ENCODE data around the gene SSH2. TPM values are rescaled to one million over a fixed set of nuclear protein-coding genes. Genes with fewer than 3 reads are reported as not detected.
A peak's percentile ranks its signal among the peaks of the same experiment; 100 is the strongest.

SSH2 gene
- total and polyA plus RNA-seq, 7 experiments from 2014 or later: 33.9 to 109 (median 76.2) TPM

DNA sequence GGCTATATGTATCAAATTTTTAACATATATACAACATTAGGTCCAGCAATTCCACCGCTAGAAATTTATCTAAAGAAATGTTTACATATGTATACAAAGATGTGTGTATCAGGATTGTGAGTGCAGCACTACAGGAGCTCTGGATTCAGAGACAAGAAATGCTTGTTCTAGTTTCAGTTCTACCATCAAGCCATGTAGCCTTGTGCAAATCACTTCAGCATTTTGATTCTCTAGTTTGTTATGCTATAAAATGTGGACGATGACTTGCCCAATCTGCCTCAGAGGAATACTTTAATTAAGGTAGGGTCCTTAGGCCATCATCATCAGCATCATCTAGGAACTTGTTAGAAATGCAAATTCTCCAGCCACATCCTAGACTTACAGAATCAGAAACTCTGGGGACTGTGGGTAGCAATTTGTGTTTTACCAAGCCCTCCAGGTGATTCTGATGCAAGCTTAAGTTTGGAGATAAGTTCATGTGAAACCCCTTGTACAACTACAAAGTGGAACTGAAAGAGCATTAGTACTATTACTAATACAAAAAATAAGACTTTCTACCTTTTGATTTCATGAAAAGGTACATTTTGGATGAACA is 176.1 kb downstream of the SSH2 start:
- ChIA-PET POLR2A (interaction anchor here (0.9 to 1.8 kb wide), 2 partner anchors 23 to 55 kb away, joined by 4 to 6 read pairs; no protein-coding TSS in a partner anchor), CTCF (interaction anchor here (2.0 kb wide), 1 partner anchor 31 kb away, joined by 5 read pairs; no protein-coding TSS in a partner anchor)
- DNase-seq (no peak), ATAC-seq (no peak)
- H3K36me3 Mint-ChIP-seq: peaks cover 4 to 19% (median 7%) of the 10 kb centered on the region in 5 donors
- H3K4me3 Mint-ChIP-seq: no peak overlapping the region
- no peaks in the 10 kb centered on the region for H3K9me3 ChIP-seq (ENCODE audit: control insufficient read depth in 2 of 3, low read length in 3 of 3)
- intact Hi-C loops (cut with micrococcal nuclease): no loop called here
- H3K27me3 Mint-ChIP-seq: no peaks in the 10 kb centered on the region
- peak overlapping the region in 3 of 9 donors; percentile 3 to 38 (median 32) for H3K27ac Mint-ChIP-seq
- no peak overlapping the region for H3K27ac ChIP-seq (ENCODE audit: low read depth, low read length)
- peaks cover 21 to 73% (median 49%) of the 10 kb centered on the region in 7 donors for H3K4me1 Mint-ChIP-seq
- peaks cover 12 to 16% of the 10 kb centered on the region in 2 donors for H3K4me1 ChIP-seq (ENCODE audit: control insufficient read depth in 2 of 2, insufficient read depth in 2 of 2, low read length in 2 of 2)
- H3K9me3 Mint-ChIP-seq: no peaks in the 10 kb centered on the region
- peaks cover 0 to 18% (median 10%) of the 10 kb centered on the region in 3 experiments for H3K36me3 ChIP-seq (ENCODE audit: control insufficient read depth in 2 of 3, insufficient read depth in 3 of 3, low read length in 3 of 3)
- no peaks in the 10 kb centered on the region for H3K27me3 ChIP-seq (ENCODE audit: control insufficient read depth in 2 of 2, insufficient read depth in 2 of 2, low read length in 2 of 2)
- H3K4me3 ChIP-seq (ENCODE audit: low read length): no peak overlapping the region

GRCh38 chr17:29749045-29749825 is 180.8 kb downstream of the SSH2 start:
- intact Hi-C loops (cut with micrococcal nuclease): loop anchor here in 1 of 2 donors (1.0 kb wide), 1 partner anchor 11 kb away; no protein-coding TSS in a partner anchor
- POLR2A ChIA-PET: interaction anchor here (0.7 to 3.5 kb wide), 2 partner anchors 11 to 51 kb away, joined by 3 to 14 read pairs; no protein-coding TSS in a partner anchor
- ATAC-seq (no peak), DNase-seq (no peak)
- no peaks in the 10 kb centered on the region for H3K27me3 Mint-ChIP-seq
- H3K9me3 Mint-ChIP-seq: no peaks in the 10 kb centered on the region
- H3K4me1 ChIP-seq (ENCODE audit: control insufficient read depth in 2 of 2, insufficient read depth in 2 of 2, low read length in 2 of 2): peaks cover 3 to 16% of the 10 kb centered on the region in 2 donors
- CTCF ChIA-PET: interaction anchor here (0.7 to 1.8 kb wide), 2 partner anchors 26 to 56 kb away, joined by 3 to 5 read pairs; no protein-coding TSS in a partner anchor
- no peak overlapping the region for H3K4me3 ChIP-seq (ENCODE audit: low read length)
- H3K27ac Mint-ChIP-seq: peak overlapping the region in 5 of 9 donors; percentile 30 to 84 (median 59)
- H3K27ac ChIP-seq (ENCODE audit: low read depth, low read length): no peak overlapping the region
- H3K9me3 ChIP-seq (ENCODE audit: control insufficient read depth in 2 of 3, low read length in 3 of 3): no peaks in the 10 kb centered on the region
- peak overlapping the region in 4 of 10 donors; percentile 17 to 55 (median 40) for H3K4me3 Mint-ChIP-seq
- H3K27me3 ChIP-seq (ENCODE audit: control insufficient read depth in 2 of 2, insufficient read depth in 2 of 2, low read length in 2 of 2): no peaks in the 10 kb centered on the region
- peaks cover 0 to 18% (median 10%) of the 10 kb centered on the region in 3 experiments for H3K36me3 ChIP-seq (ENCODE audit: control insufficient read depth in 2 of 3, insufficient read depth in 3 of 3, low read length in 3 of 3)
- peaks cover 44 to 91% (median 82%) of the 10 kb centered on the region in 7 donors for H3K4me1 Mint-ChIP-seq
- H3K36me3 Mint-ChIP-seq: peaks cover 4 to 15% (median 9%) of the 10 kb centered on the region in 5 donors

- Mint-ChIP-seq H3K27ac (peak overlapping the region in 5 of 9 donors; percentile 25 to 84 (median 39)), H3K4me1 (peaks cover 45 to 94% (median 78%) of the 10 kb centered on the region in 7 donors), H3K27me3 (no peaks in the 10 kb centered on the region), H3K4me3 (peak overlapping the region in 2 of 10 donors; percentile 48 to 55), H3K36me3 (peaks cover 4 to 15% (median 9%) of the 10 kb centered on the region in 5 donors), H3K9me3 (no peaks in the 10 kb centered on the region)
- peaks cover 0 to 11% (median 10%) of the 10 kb centered on the region in 3 experiments for H3K36me3 ChIP-seq (ENCODE audit: control insufficient read depth in 2 of 3, insufficient read depth in 3 of 3, low read length in 3 of 3)
- H3K27ac ChIP-seq (ENCODE audit: low read depth, low read length): no peak overlapping the region
- peaks cover 3 to 16% of the 10 kb centered on the region in 2 donors for H3K4me1 ChIP-seq (ENCODE audit: control insufficient read depth in 2 of 2, insufficient read depth in 2 of 2, low read length in 2 of 2)
- no peak for ATAC-seq
- H3K9me3 ChIP-seq (ENCODE audit: control insufficient read depth in 2 of 3, low read length in 3 of 3): no peaks in the 10 kb centered on the region
- no peak for DNase-seq
- ChIA-PET POLR2A (interaction anchor here (3.5 kb wide), 1 partner anchor 12 kb away, joined by 14 read pairs; no protein-coding TSS in a partner anchor), CTCF (interaction anchor here (0.7 to 1.8 kb wide), 3 partner anchors 25 to 56 kb away, joined by 3 to 5 read pairs (median 3); no protein-coding TSS in a partner anchor)
- H3K4me3 ChIP-seq (ENCODE audit: low read length): no peak overlapping the region
- no peaks in the 10 kb centered on the region for H3K27me3 ChIP-seq (ENCODE audit: control insufficient read depth in 2 of 2, insufficient read depth in 2 of 2, low read length in 2 of 2)
- intact Hi-C loops (cut with micrococcal nuclease): no loop called here
These were observed 181.6 kb downstream of the SSH2 start for GRCh38 chr17:29748400-29748799.

DNA sequence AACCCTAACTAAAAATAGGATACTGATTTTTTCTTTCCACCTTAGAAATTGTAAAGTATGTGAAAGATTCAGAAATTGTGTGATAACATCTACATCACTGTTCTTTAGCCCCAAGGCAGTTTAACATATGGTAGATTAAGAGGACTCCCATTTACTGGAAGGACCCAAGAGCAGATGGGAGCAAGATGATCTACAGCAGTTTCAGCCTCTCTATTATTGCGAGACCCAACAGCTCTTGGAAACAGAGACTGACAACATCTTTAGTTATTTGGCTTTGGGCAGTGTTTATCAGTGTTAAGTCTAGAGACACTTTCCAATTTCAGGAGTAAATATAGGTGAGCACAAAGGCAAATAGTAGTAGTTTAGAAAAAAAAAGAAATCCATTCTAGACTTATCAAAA is 182.4 kb downstream of the SSH2 start:
- Mint-ChIP-seq H3K27ac (peak overlapping the region in 7 of 9 donors; percentile 3 to 84 (median 39)), H3K4me1 (peaks cover 41 to 95% (median 79%) of the 10 kb centered on the region in 7 donors), H3K36me3 (peaks cover 1 to 14% (median 7%) of the 10 kb centered on the region in 5 donors), H3K27me3 (no peaks in the 10 kb centered on the region), H3K4me3 (peak overlapping the region in 6 of 10 donors; percentile 3 to 64 (median 24)), H3K9me3 (no peaks in the 10 kb centered on the region)
- ATAC-seq (no peak), DNase-seq (no peak)
- no peaks in the 10 kb centered on the region for H3K9me3 ChIP-seq (ENCODE audit: control insufficient read depth in 2 of 3, low read length in 3 of 3)
- peaks cover 3 to 18% of the 10 kb centered on the region in 2 donors for H3K4me1 ChIP-seq (ENCODE audit: control insufficient read depth in 2 of 2, insufficient read depth in 2 of 2, low read length in 2 of 2)
- H3K4me3 ChIP-seq (ENCODE audit: low read length): no peak overlapping the region
- no peak overlapping the region for H3K27ac ChIP-seq (ENCODE audit: low read depth, low read length)
- ChIA-PET CTCF (interaction anchor here (1.2 to 1.8 kb wide), 2 partner anchors 25 to 42 kb away, joined by 3 to 5 read pairs; no protein-coding TSS in a partner anchor), POLR2A (interaction anchor here (0.9 to 3.5 kb wide), 2 partner anchors 13 to 18 kb away, joined by 7 to 14 read pairs; no protein-coding TSS in a partner anchor)
- H3K36me3 ChIP-seq (ENCODE audit: control insufficient read depth in 2 of 3, insufficient read depth in 3 of 3, low read length in 3 of 3): peaks cover 0 to 8% (median 4%) of the 10 kb centered on the region in 3 experiments
- H3K27me3 ChIP-seq (ENCODE audit: control insufficient read depth in 2 of 2, insufficient read depth in 2 of 2, low read length in 2 of 2): no peaks in the 10 kb centered on the region
- intact Hi-C loops (cut with micrococcal nuclease): no loop called here

DNA sequence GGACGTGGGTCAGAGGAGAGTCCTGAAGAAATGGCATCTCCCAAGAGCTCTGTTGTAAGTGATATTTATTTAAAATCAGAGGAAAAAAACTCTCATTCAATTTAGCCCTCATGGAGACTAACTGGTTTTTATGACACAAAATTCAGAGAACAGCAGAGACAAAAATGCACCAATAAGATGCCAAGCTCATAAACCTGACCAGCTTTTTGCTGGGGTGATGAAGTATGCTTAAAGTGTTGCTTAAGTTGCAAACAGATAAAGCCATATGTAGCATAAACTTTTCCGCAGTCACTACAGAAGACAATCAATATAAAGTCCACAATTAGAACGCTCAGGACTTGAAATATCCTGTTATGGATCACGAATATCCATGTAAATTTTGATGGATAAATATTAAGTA is 183.4 kb downstream of the SSH2 start:
- H3K27ac Mint-ChIP-seq: peak overlapping the region in 3 of 9 donors; percentile 3 to 84 (median 44)

DNA sequence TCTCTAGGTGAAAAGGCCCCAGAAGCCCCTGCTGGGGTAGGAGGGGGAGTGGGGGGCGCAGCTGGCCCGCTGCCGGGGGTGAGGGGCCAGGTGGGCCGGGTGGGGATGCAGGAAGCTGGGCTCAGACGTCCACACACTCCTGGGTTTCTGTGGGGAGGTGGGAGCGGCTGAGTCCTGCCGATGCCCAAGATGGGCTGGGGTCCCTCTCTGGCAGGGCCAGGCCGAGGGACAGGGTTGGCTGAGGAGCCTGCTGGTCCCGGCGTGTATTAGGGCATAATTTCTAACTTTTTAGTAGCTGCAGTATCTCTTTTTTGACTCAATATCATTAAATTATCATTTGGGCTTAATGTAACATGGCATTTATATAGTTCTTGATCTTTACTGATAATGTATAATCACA is 185.9 kb downstream of the SSH2 start:
- no peaks in the 10 kb centered on the region for H3K27me3 ChIP-seq (ENCODE audit: control insufficient read depth in 2 of 2, insufficient read depth in 2 of 2, low read length in 2 of 2)
- H3K4me3 ChIP-seq (ENCODE audit: low read length): no peak overlapping the region
- no peaks in the 10 kb centered on the region for H3K9me3 ChIP-seq (ENCODE audit: control insufficient read depth in 2 of 3, low read length in 3 of 3)
- peaks cover 52 to 98% (median 86%) of the 10 kb centered on the region in 7 donors for H3K4me1 Mint-ChIP-seq
- CTCF ChIA-PET: no interaction called here
- H3K4me3 Mint-ChIP-seq: no peak overlapping the region
- peaks cover 0 to 2% (median 0%) of the 10 kb centered on the region in 11 donors for H3K9me3 Mint-ChIP-seq
- intact Hi-C loops (cut with micrococcal nuclease): loop anchor here in 1 of 2 donors (5.0 kb wide), 1 partner anchor 37 kb away; no protein-coding TSS in a partner anchor
- H3K36me3 Mint-ChIP-seq: peaks cover 0 to 7% (median 0%) of the 10 kb centered on the region in 5 donors
- no peaks in the 10 kb centered on the region for H3K27me3 Mint-ChIP-seq
- H3K36me3 ChIP-seq (ENCODE audit: control insufficient read depth in 2 of 3, insufficient read depth in 3 of 3, low read length in 3 of 3): peaks cover 0 to 1% (median 0%) of the 10 kb centered on the region in 3 experiments
- no peak for ATAC-seq
- DNase-seq: no peak
- POLR2A ChIA-PET: interaction anchor here (1.2 to 1.9 kb wide), 4 partner anchors 12 to 35 kb away, joined by 3 to 6 read pairs (median 4); no protein-coding TSS in a partner anchor
- peak overlapping the region in 6 of 9 donors; percentile 1 to 84 (median 66) for H3K27ac Mint-ChIP-seq
- H3K27ac ChIP-seq (ENCODE audit: low read depth, low read length): no peak overlapping the region
- peaks cover 15 to 50% of the 10 kb centered on the region in 2 donors for H3K4me1 ChIP-seq (ENCODE audit: control insufficient read depth in 2 of 2, insufficient read depth in 2 of 2, low read length in 2 of 2)

More for the DNA sequence above, 183.4 kb downstream of the SSH2 start:
- Mint-ChIP-seq H3K36me3 (peaks cover 0 to 12% (median 7%) of the 10 kb centered on the region in 5 donors), H3K4me1 (peaks cover 42 to 95% (median 82%) of the 10 kb centered on the region in 7 donors), H3K27me3 (no peaks in the 10 kb centered on the region), H3K4me3 (peak overlapping the region in 2 of 10 donors; percentile 27 to 33), H3K9me3 (peaks cover 0 to under 1% (median 0%) of the 10 kb centered on the region in 11 donors)
- Histone ChIP-seq H3K4me1 (ENCODE audit: control insufficient read depth in 2 of 2, insufficient read depth in 2 of 2, low read length in 2 of 2) (peaks cover 3 to 28% of the 10 kb centered on the region in 2 donors), H3K9me3 (ENCODE audit: control insufficient read depth in 2 of 3, low read length in 3 of 3) (no peaks in the 10 kb centered on the region), H3K27me3 (ENCODE audit: control insufficient read depth in 2 of 2, insufficient read depth in 2 of 2, low read length in 2 of 2) (no peaks in the 10 kb centered on the region), H3K36me3 (ENCODE audit: control insufficient read depth in 2 of 3, insufficient read depth in 3 of 3, low read length in 3 of 3) (peaks cover 0 to 6% (median 4%) of the 10 kb centered on the region in 3 experiments), H3K27ac (ENCODE audit: low read depth, low read length) (no peak overlapping the region), H3K4me3 (ENCODE audit: low read length) (no peak overlapping the region)
- intact Hi-C loops (cut with micrococcal nuclease): no loop called here
- DNase-seq (no peak), ATAC-seq (no peak)
- CTCF ChIA-PET: interaction anchor here (1.9 kb wide), 1 partner anchor 54 kb away, joined by 4 read pairs; no protein-coding TSS in a partner anchor
- POLR2A ChIA-PET: interaction anchor here (0.7 to 3.5 kb wide), 6 partner anchors 8 to 35 kb away, joined by 3 to 14 read pairs (median 4); no protein-coding TSS in a partner anchor
